GM19035 (cell line): Measurements from ENCODE around the gene TMTC1.

Experiments
- ATAC-seq: cut with Tn5 transposase; IDR thresholded peaks from one replicate; pipeline ENCODE4 v1.9.1; 2021; ENCODE audit not compliant: unreplicated experiment

Gene TMTC1

DNA sequence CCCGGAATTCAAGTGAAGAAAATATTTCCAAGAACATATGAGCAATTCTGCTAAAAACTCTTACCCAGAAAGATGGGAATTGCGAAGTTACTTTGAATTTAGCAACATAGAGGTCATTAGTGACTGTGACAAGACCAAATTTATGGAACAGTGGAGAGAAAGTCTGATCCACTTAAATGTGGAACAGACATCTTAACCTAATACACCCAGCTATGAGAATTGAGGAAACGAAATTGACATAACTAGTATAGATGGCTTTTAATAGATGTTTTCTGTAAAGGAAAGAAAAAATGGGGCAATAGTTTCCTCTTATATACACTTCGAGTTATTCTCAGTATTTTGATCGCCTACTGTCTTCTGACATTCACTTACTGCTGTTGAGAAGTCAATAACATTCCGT is 290.9 kb downstream of the TMTC1 start:
- ATAC-seq: no peak

DNA sequence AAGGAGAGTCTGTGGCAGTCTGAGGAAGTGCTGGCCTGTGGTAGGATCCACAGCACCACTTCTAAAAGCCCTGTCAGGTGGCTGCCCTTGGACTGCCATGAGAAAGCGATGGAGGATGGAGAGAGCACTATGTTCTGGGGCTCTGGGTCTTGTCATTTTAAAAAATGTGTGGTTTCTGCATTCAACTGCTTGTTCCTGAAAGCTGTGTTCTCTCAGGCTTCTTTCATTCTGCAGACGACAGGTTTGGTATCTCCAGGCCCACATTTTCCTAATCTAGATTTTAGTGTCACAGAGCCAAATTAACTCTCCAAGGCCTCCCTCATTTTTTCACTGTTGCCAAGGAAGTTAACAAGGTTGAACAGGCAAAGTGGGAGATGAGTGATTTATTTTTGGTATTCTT is 296.8 kb downstream of the TMTC1 start:
- no peak for ATAC-seq

DNA sequence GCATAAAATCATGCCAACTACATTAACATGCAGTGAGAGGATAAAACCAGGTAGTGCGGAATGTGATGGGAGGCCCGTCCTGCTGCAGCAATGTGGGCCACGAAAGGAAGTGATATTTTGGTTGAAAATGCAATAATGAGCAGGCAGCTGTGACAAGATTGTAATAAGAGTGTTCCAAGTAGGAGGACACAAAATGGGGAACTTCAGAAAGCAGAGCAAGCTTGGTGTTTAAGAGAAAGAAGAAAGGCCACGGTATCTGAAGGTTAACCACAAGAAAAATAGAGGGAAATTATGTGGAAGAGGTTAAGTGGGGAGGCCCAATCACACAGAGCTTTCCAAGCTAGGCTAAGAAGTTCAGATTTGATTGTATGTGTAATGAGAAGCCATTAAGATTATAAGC is 320.5 kb downstream of the TMTC1 start:
- no peak for ATAC-seq

DNA sequence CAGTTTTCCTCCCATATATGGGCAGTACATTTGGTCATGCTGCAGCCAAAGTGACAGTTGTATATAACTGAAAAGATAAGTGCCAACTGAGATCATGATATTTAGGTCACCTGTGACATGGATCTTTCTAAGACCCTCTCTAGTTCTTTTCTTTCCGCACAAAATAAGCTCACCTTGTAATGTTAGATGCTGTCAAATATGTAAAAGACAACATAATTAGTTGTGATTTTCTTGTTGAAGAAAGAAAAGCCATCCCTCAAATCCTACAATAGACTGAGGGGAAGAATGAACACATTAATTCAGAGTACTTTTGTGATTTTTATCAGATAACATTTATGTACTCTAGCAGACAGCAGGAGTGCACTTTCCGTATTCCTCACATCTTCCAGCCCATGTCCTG is 323.7 kb downstream of the TMTC1 start:
- no peak for ATAC-seq

DNA sequence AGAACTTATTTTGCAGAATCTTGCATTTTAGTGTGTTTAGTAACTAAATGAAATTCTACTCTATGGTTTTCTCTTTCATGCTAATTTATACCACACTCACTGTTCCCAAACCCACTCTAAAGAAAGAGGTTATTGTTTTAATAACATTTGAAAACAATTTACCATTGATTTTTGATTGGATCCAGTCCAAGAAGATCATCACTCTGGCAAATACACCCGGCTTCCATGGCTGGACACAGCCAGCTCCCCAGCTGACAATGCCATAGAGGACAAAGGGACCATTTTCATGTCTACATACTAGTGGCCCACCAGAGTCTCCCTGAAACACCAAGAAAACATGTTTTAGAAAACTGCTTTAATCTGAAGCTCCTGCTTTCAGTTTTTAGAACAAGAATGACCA is 328.7 kb downstream of the TMTC1 start:
- ATAC-seq: no peak

DNA sequence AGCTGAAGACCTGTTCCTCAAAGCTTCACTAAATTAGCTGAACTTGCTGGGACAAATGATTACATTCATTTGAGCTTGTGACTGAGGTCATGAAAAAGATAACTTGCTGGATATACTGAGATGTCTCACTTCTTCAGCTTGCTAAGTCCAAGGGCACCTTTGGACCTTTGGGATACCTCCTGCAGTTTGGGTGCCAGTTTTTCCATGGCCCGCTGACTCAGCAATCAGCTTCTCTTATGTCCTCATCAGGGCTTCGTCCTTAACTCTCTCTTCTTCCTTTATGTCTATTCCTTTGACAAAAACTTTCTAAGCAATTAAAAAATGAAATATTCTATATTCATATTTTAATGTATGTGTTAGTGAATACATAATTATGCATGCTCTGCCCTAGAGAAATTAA is 331.9 kb downstream of the TMTC1 start:
- no peak for ATAC-seq
